ENCODE results near the gene GNG7. TPM values are rescaled to one million over a fixed set of nuclear protein-coding genes. Genes with fewer than 3 reads are reported as not detected.
"Not testable (repeated sequence)": the region's sequence is repeated elsewhere in the genome, so short reads cannot be mapped to it uniquely, and the experiment has no call there.

The GNG7 gene
- total RNA-seq, 1 experiment from 2014 or later = 0.87 TPM

DNA sequence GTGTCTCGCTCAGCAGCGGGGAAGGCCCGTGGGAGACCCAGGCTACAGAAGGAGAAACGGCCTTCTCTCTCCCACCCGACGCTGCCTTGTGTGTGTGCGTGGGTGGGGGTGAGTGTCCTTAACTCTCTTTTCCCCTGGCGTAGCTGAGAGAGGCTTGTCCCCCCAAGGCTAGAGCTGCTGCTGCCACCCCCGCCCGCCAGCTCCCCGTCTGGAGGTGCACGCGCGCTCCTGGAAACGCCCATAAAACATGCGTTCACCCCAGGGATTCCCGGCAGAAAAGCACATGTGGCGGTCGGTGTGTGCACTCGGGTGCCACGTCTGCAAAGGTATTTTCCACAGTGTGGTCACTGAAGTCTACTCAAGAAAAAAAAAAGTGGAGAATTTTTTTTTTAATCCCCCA lies 190.5 kb downstream of the GNG7 start:
- no peak overlapping the region for H3K27ac Mint-ChIP-seq (ENCODE audit: unreplicated experiment)
- H3K27me3 Mint-ChIP-seq (ENCODE audit: unreplicated experiment) = no peaks in the 10 kb centered on the region
- TF ChIP-seq CTCF (IDR thresholded peaks at IDR 0.05; ENCODE audit: unreplicated experiment) = no peak
- H3K4me1 Mint-ChIP-seq (ENCODE audit: low read depth, unreplicated experiment) = peaks cover 8% of the 10 kb centered on the region
- BruUV-seq (replicated peaks) = no TSS peak
- no peak for DNase-seq
- no peak overlapping the region for H3K4me3 Mint-ChIP-seq (ENCODE audit: low read depth, unreplicated experiment)
- intact Hi-C loops (cut with micrococcal nuclease; ENCODE audit: unreplicated experiment) = no loop called here
- H3K9me3 Mint-ChIP-seq (ENCODE audit: low read depth, unreplicated experiment) = no peaks in the 10 kb centered on the region
- CTCF ChIA-PET = interaction anchor here (0.6 kb wide), 1 partner anchor 39 kb away, joined by 3 read pairs; no protein-coding TSS in a partner anchor
- peaks cover 4% of the 10 kb centered on the region for H3K36me3 Mint-ChIP-seq (ENCODE audit: insufficient read depth, unreplicated experiment)

- Mint-ChIP-seq H3K27me3 (ENCODE audit: unreplicated experiment) (no peaks in the 10 kb centered on the region), H3K4me3 (ENCODE audit: low read depth, unreplicated experiment) (no peak overlapping the region), H3K4me1 (ENCODE audit: low read depth, unreplicated experiment) (peaks cover 8% of the 10 kb centered on the region), H3K9me3 (ENCODE audit: low read depth, unreplicated experiment) (no peaks in the 10 kb centered on the region), H3K27ac (ENCODE audit: unreplicated experiment) (no peak overlapping the region), H3K36me3 (ENCODE audit: insufficient read depth, unreplicated experiment) (peaks cover 4% of the 10 kb centered on the region)
- intact Hi-C loops (cut with micrococcal nuclease; ENCODE audit: unreplicated experiment) = no loop called here
- CTCF ChIA-PET = no interaction called here
- BruUV-seq (replicated peaks) = no TSS peak
- no peak for DNase-seq
- no peak for TF ChIP-seq CTCF (IDR thresholded peaks at IDR 0.05; ENCODE audit: unreplicated experiment)
Observed at GRCh38 chr19:2511570-2511969, 190.9 kb downstream of the GNG7 start.

- TF ChIP-seq CTCF (IDR thresholded peaks at IDR 0.05; ENCODE audit: unreplicated experiment) = no peak
- no peaks in the 10 kb centered on the region for H3K36me3 Mint-ChIP-seq (ENCODE audit: insufficient read depth, unreplicated experiment)
- no peaks in the 10 kb centered on the region for H3K27me3 Mint-ChIP-seq (ENCODE audit: unreplicated experiment)
- H3K4me3 Mint-ChIP-seq (ENCODE audit: low read depth, unreplicated experiment) = no peak overlapping the region
- H3K9me3 Mint-ChIP-seq (ENCODE audit: low read depth, unreplicated experiment) = no peaks in the 10 kb centered on the region
- CTCF ChIA-PET = no interaction called here
- H3K4me1 Mint-ChIP-seq (ENCODE audit: low read depth, unreplicated experiment) = peaks cover 8% of the 10 kb centered on the region
- H3K27ac Mint-ChIP-seq (ENCODE audit: unreplicated experiment) = no peak overlapping the region
- intact Hi-C loops (cut with micrococcal nuclease; ENCODE audit: unreplicated experiment) = no loop called here
- DNase-seq = no peak
- no TSS peak for BruUV-seq (replicated peaks)
Observed at GRCh38 chr19:2509096-2509495, 193.4 kb downstream of the GNG7 start.

GRCh38 chr19:2507109-2507508 lies 195.4 kb downstream of the GNG7 start:
- intact Hi-C loops (cut with micrococcal nuclease; ENCODE audit: unreplicated experiment) = no loop called here
- Mint-ChIP-seq H3K9me3 (ENCODE audit: low read depth, unreplicated experiment) (no peaks in the 10 kb centered on the region), H3K27me3 (ENCODE audit: unreplicated experiment) (no peaks in the 10 kb centered on the region), H3K4me1 (ENCODE audit: low read depth, unreplicated experiment) (peaks cover 8% of the 10 kb centered on the region), H3K4me3 (ENCODE audit: low read depth, unreplicated experiment) (no peak overlapping the region), H3K27ac (ENCODE audit: unreplicated experiment) (peak overlapping the region; percentile 87), H3K36me3 (ENCODE audit: insufficient read depth, unreplicated experiment) (no peaks in the 10 kb centered on the region)
- CTCF ChIA-PET = interaction anchor here (0.7 to 1.0 kb wide), 2 partner anchors 40 to 1381 kb away, joined by 4 read pairs; no protein-coding TSS in a partner anchor
- no peak for TF ChIP-seq CTCF (IDR thresholded peaks at IDR 0.05; ENCODE audit: unreplicated experiment)
- DNase-seq = peak; percentile 57
- BruUV-seq (replicated peaks) = no TSS peak

- H3K4me3 Mint-ChIP-seq (ENCODE audit: low read depth, unreplicated experiment); H3K36me3 Mint-ChIP-seq (ENCODE audit: insufficient read depth, unreplicated experiment); DNase-seq; H3K27me3 Mint-ChIP-seq (ENCODE audit: unreplicated experiment); H3K4me1 Mint-ChIP-seq (ENCODE audit: low read depth, unreplicated experiment); H3K9me3 Mint-ChIP-seq (ENCODE audit: low read depth, unreplicated experiment); intact Hi-C loops (cut with micrococcal nuclease; ENCODE audit: unreplicated experiment): not testable (repeated sequence)
- H3K27ac Mint-ChIP-seq (ENCODE audit: unreplicated experiment) = peak overlapping the region; percentile 87
- TSS peak; percentile 90 for BruUV-seq (replicated peaks)
- CTCF ChIA-PET = interaction anchor here (0.7 kb wide), 1 partner anchor 1382 kb away, joined by 4 read pairs; no protein-coding TSS in a partner anchor
Observed at GRCh38 chr19:2506656-2507055, 195.8 kb downstream of the GNG7 start.

All from Calu3 (cell line).